Skeletal muscle tissue (tissue), 4 donors: ENCODE measurements around the gene C12orf50. TPM values are rescaled to one million over a fixed set of nuclear protein-coding genes. Genes with fewer than 3 reads are reported as not detected.
"Not testable (repeated sequence)": the region's sequence is repeated elsewhere in the genome, so short reads cannot be mapped to it uniquely, and the experiment has no call there.

ENCODE experiments used
- H3K27ac ChIP-seq: one replicate; pipeline ENCODE4 v1.7.0; 2013; ENCODE audit warnings: mild to moderate bottlenecking, low read depth, low read length, inconsistent platforms
- H3K27me3 ChIP-seq, 3 donors: one replicate each; pipeline ENCODE4 v1.7.0; 2013; ENCODE audit warnings: low read length in 3 of 3; ENCODE audit not compliant: control insufficient read depth in 3 of 3, insufficient read depth in 3 of 3
- H3K36me3 ChIP-seq, 3 donors: one replicate each; pipeline ENCODE4 v1.7.0; 2013; ENCODE audit warnings: low read length in 3 of 3; ENCODE audit not compliant: control insufficient read depth in 3 of 3, insufficient read depth in 3 of 3
- H3K4me1 ChIP-seq, 3 donors: one replicate each; pipeline ENCODE4 v1.7.0; 2013; ENCODE audit warnings: low read length in 3 of 3, mild to moderate bottlenecking in 3 of 3; ENCODE audit not compliant: control insufficient read depth in 3 of 3, insufficient read depth in 3 of 3
- H3K4me3 ChIP-seq, 3 donors: one replicate each; pipeline ENCODE4 v1.7.0; 2013; ENCODE audit warnings: low read length in 3 of 3
- H3K9ac ChIP-seq, 3 donors: one replicate each; pipeline ENCODE4 v1.7.0; 2013; ENCODE audit warnings: low read length in 3 of 3, mild to moderate bottlenecking in 3 of 3, moderate library complexity in 2 of 3, low read depth in 1 of 3
- H3K9me3 ChIP-seq, 3 donors: one replicate each; pipeline ENCODE4 v1.7.0; 2013; ENCODE audit warnings: low read length in 3 of 3; ENCODE audit not compliant: control insufficient read depth in 3 of 3
- total RNA-seq: library from RNA; depleted of rRNA; stranded (reverse); fragments of >200 nt; gene quantifications from one replicate; pipeline ENCODE4 v1.2.3, GENCODE V29; 2014
- donor health status: Osteomylitis.

Gene C12orf50
- total RNA-seq, 1 donor from 2014 or later, result not detected

GRCh38 chr12:88036353-88036965 lies 7.3 kb upstream of the C12orf50 start:
- no peaks in the 10 kb centered on the region for H3K27me3 ChIP-seq
- no peak overlapping the region for H3K27ac ChIP-seq
- no peaks in the 10 kb centered on the region for H3K9me3 ChIP-seq
- no peaks in the 10 kb centered on the region for H3K36me3 ChIP-seq
- H3K9ac ChIP-seq, result peak overlapping the region in 2 of 3 donors; percentile 89
- H3K4me1 ChIP-seq, result peaks cover 9 to 26% (median 12%) of the 10 kb centered on the region in 3 donors
- peak overlapping the region; percentile 94 to 100 (median 98) for H3K4me3 ChIP-seq

GRCh38 chr12:88035907-88036289 lies 6.7 kb upstream of the C12orf50 start:
- H3K4me3 ChIP-seq, result peak overlapping the region; percentile 94 to 100 (median 98)
- H3K9me3 ChIP-seq, result no peaks in the 10 kb centered on the region
- H3K4me1 ChIP-seq, result peaks cover 9 to 26% (median 12%) of the 10 kb centered on the region in 3 donors
- H3K27me3 ChIP-seq, result no peaks in the 10 kb centered on the region
- H3K9ac ChIP-seq, result peak overlapping the region; percentile 88 to 89 (median 89)
- H3K27ac ChIP-seq, result peak overlapping the region; percentile 67
- H3K36me3 ChIP-seq, result no peaks in the 10 kb centered on the region

- Histone ChIP-seq H3K9me3 (no peaks in the 10 kb centered on the region), H3K27me3 (no peaks in the 10 kb centered on the region), H3K9ac (peak overlapping the region; percentile 88 to 89 (median 89)), H3K4me1 (peaks cover 9 to 26% (median 12%) of the 10 kb centered on the region in 3 donors), H3K27ac (peak overlapping the region; percentile 67), H3K36me3 (no peaks in the 10 kb centered on the region), H3K4me3 (peak overlapping the region; percentile 94 to 100 (median 98))
These were observed 6.2 kb upstream of the C12orf50 start for GRCh38 chr12:88035271-88035906.

GRCh38 chr12:88031161-88031560 lies 2.0 kb upstream of the C12orf50 start:
- H3K4me3 ChIP-seq, H3K27me3 ChIP-seq, H3K9me3 ChIP-seq, H3K9ac ChIP-seq, H3K36me3 ChIP-seq, H3K27ac ChIP-seq: not testable (repeated sequence)
- H3K4me1 ChIP-seq, result peaks cover 3 to 14% (median 8%) of the 10 kb centered on the region in 3 donors

- Histone ChIP-seq H3K4me3 (no peak overlapping the region), H3K9ac (no peak overlapping the region), H3K27ac (no peak overlapping the region), H3K9me3 (no peaks in the 10 kb centered on the region), H3K36me3 (no peaks in the 10 kb centered on the region), H3K27me3 (no peaks in the 10 kb centered on the region), H3K4me1 (no peaks in the 10 kb centered on the region)
These were observed 3.0 kb downstream of the C12orf50 start for GRCh38 chr12:88026196-88026595.

- Histone ChIP-seq H3K27me3 (no peaks in the 10 kb centered on the region), H3K36me3 (no peaks in the 10 kb centered on the region), H3K9me3 (no peaks in the 10 kb centered on the region), H3K4me1 (no peaks in the 10 kb centered on the region), H3K4me3 (no peak overlapping the region), H3K27ac (no peak overlapping the region), H3K9ac (no peak overlapping the region)
These were observed 11.2 kb downstream of the C12orf50 start for GRCh38 chr12:88017964-88018363.

GRCh38 chr12:88015825-88016224 lies 13.4 kb downstream of the C12orf50 start:
- Histone ChIP-seq H3K27ac (no peak overlapping the region), H3K4me1 (no peaks in the 10 kb centered on the region), H3K27me3 (no peaks in the 10 kb centered on the region), H3K4me3 (no peak overlapping the region), H3K9ac (no peak overlapping the region), H3K36me3 (no peaks in the 10 kb centered on the region), H3K9me3 (no peaks in the 10 kb centered on the region)

- H3K27me3 ChIP-seq, result no peaks in the 10 kb centered on the region
These were observed 17.4 kb downstream of the C12orf50 start for GRCh38 chr12:88011755-88012154.

GRCh38 chr12:88006351-88006750 lies 22.9 kb downstream of the C12orf50 start:
- Histone ChIP-seq H3K9ac (no peak overlapping the region), H3K36me3 (no peaks in the 10 kb centered on the region), H3K27me3 (no peaks in the 10 kb centered on the region), H3K4me3 (no peak overlapping the region), H3K4me1 (no peaks in the 10 kb centered on the region), H3K9me3 (peaks cover 0 to 4% (median 0%) of the 10 kb centered on the region in 3 donors), H3K27ac (no peak overlapping the region)

More at GRCh38 chr12:88011755-88012154, 17.4 kb downstream of the C12orf50 start:
- H3K9ac ChIP-seq, result no peak overlapping the region
- H3K27ac ChIP-seq, result no peak overlapping the region
- no peaks in the 10 kb centered on the region for H3K4me1 ChIP-seq
- no peak overlapping the region for H3K4me3 ChIP-seq
- no peaks in the 10 kb centered on the region for H3K9me3 ChIP-seq
- no peaks in the 10 kb centered on the region for H3K36me3 ChIP-seq

- Histone ChIP-seq H3K27ac (no peak overlapping the region), H3K4me1 (no peaks in the 10 kb centered on the region), H3K9me3 (peaks cover 0 to 4% (median 0%) of the 10 kb centered on the region in 3 donors)
These were observed 27.9 kb downstream of the C12orf50 start for GRCh38 chr12:88001327-88001726.

More at GRCh38 chr12:88001327-88001726, 27.9 kb downstream of the C12orf50 start:
- no peak overlapping the region for H3K4me3 ChIP-seq
- no peak overlapping the region for H3K9ac ChIP-seq
- no peaks in the 10 kb centered on the region for H3K27me3 ChIP-seq
- H3K36me3 ChIP-seq, result no peaks in the 10 kb centered on the region
